Ishikawa (cell line): ENCODE data around the gene DDX60.

Experiments
- CEBPB ChIP-seq: IDR thresholded peaks from 2 replicates; pipeline ENCODE4 v1.6.1; 2012
- EGR1 ChIP-seq: IDR thresholded peaks from 2 replicates; pipeline ENCODE4 v1.6.1; 2012
- EP300 ChIP-seq: IDR thresholded peaks from 2 replicates; pipeline ENCODE4 v1.6.1; 2012; ENCODE audit warnings: borderline replicate concordance
- NFIC ChIP-seq: IDR thresholded peaks from 2 replicates; pipeline ENCODE4 v1.6.1; 2012
- RAD21 ChIP-seq: IDR thresholded peaks from 2 replicates; pipeline ENCODE4 v1.6.1; 2012; ENCODE audit warnings: low read depth
- TAF1 ChIP-seq: IDR thresholded peaks from 2 replicates; pipeline ENCODE4 v1.6.1; 2012; ENCODE audit warnings: low read depth, mild to moderate bottlenecking
- YY1 ChIP-seq: IDR thresholded peaks from 2 replicates; pipeline ENCODE4 v1.6.1; 2012; ENCODE audit warnings: low read depth
- TF ChIP-seq, protein P1 (sequence below): IDR thresholded peaks from 2 replicates; pipeline ENCODE4 v1.6.1; 2012; ENCODE audit warnings: low read depth, mild to moderate bottlenecking

DNA sequence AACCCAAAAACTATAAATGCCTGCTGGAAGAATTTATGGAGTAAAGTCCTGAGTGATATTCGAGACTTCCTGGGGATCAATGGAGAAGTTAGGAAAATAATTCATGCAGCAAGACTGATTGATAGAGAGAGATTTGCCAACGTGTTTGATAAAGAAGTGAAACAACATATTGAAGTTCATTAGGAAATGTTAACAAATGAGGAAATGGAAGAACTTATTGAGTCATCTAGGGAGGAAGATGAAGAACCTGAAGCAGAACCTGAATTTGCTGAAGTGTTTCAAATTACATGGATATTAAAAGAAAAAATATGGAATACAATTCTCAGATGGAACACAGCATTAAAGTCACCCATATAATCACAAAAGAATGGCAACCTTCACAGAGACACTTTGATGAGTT lies 39.0 kb downstream of the DDX60 start:
- TF ChIP-seq, protein P1, sequence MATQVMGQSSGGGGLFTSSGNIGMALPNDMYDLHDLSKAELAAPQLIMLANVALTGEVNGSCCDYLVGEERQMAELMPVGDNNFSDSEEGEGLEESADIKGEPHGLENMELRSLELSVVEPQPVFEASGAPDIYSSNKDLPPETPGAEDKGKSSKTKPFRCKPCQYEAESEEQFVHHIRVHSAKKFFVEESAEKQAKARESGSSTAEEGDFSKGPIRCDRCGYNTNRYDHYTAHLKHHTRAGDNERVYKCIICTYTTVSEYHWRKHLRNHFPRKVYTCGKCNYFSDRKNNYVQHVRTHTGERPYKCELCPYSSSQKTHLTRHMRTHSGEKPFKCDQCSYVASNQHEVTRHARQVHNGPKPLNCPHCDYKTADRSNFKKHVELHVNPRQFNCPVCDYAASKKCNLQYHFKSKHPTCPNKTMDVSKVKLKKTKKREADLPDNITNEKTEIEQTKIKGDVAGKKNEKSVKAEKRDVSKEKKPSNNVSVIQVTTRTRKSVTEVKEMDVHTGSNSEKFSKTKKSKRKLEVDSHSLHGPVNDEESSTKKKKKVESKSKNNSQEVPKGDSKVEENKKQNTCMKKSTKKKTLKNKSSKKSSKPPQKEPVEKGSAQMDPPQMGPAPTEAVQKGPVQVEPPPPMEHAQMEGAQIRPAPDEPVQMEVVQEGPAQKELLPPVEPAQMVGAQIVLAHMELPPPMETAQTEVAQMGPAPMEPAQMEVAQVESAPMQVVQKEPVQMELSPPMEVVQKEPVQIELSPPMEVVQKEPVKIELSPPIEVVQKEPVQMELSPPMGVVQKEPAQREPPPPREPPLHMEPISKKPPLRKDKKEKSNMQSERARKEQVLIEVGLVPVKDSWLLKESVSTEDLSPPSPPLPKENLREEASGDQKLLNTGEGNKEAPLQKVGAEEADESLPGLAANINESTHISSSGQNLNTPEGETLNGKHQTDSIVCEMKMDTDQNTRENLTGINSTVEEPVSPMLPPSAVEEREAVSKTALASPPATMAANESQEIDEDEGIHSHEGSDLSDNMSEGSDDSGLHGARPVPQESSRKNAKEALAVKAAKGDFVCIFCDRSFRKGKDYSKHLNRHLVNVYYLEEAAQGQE, result no peak
- no peak for TF ChIP-seq YY1
- no peak for TF ChIP-seq CEBPB
- TF ChIP-seq RAD21, result no peak
- TF ChIP-seq TAF1, result no peak
- no peak for TF ChIP-seq EP300
- no peak for TF ChIP-seq NFIC
- no peak for TF ChIP-seq EGR1
